IPS-15b (cell line): ENCODE measurements around the gene METTL8.
"Not testable (repeated sequence)": the region's sequence is repeated elsewhere in the genome, so short reads cannot be mapped to it uniquely, and the experiment has no call there.

Experiments
- H3K27me3 ChIP-seq: one replicate; pipeline ENCODE4 v1.6.1; 2013; ENCODE audit warnings: low read length; ENCODE audit not compliant: control insufficient read depth, insufficient read depth
- H3K36me3 ChIP-seq: one replicate; pipeline ENCODE4 v1.6.1; 2013; ENCODE audit warnings: low read length; ENCODE audit not compliant: control insufficient read depth, insufficient read depth
- H3K4me1 ChIP-seq: one replicate; pipeline ENCODE4 v1.6.1; 2013; ENCODE audit warnings: mild to moderate bottlenecking, low read length; ENCODE audit not compliant: control insufficient read depth, insufficient read depth
- H3K4me3 ChIP-seq: one replicate; pipeline ENCODE4 v1.5.1; 2013; ENCODE audit warnings: low read depth, low read length
- H3K9ac ChIP-seq: one replicate; pipeline ENCODE4 v1.6.1; 2013; ENCODE audit warnings: low read depth, mild to moderate bottlenecking, low read length
- H3K9me3 ChIP-seq: one replicate; pipeline ENCODE4 v1.6.1; 2013; ENCODE audit warnings: mild to moderate bottlenecking, low read length; ENCODE audit not compliant: control insufficient read depth, insufficient read depth

Gene METTL8

GRCh38 chr2:171451074-171451473 lies 17.3 kb upstream of the METTL8 start:
- Histone ChIP-seq H3K4me1 (no peaks in the 10 kb centered on the region), H3K27me3 (no peaks in the 10 kb centered on the region), H3K36me3 (peaks cover 12% of the 10 kb centered on the region), H3K4me3 (no peak overlapping the region), H3K9ac (no peak overlapping the region), H3K9me3 (no peaks in the 10 kb centered on the region)

GRCh38 chr2:171447675-171448074 lies 13.9 kb upstream of the METTL8 start:
- Histone ChIP-seq H3K4me3 (no peak overlapping the region), H3K9me3 (no peaks in the 10 kb centered on the region), H3K27me3 (no peaks in the 10 kb centered on the region), H3K4me1 (no peaks in the 10 kb centered on the region), H3K9ac (no peak overlapping the region), H3K36me3 (peaks cover 12% of the 10 kb centered on the region)

GRCh38 chr2:171441470-171441869 lies 7.7 kb upstream of the METTL8 start:
- Histone ChIP-seq H3K27me3 (no peaks in the 10 kb centered on the region), H3K4me3 (no peak overlapping the region), H3K36me3 (no peaks in the 10 kb centered on the region), H3K9me3 (no peaks in the 10 kb centered on the region), H3K9ac (no peak overlapping the region), H3K4me1 (no peaks in the 10 kb centered on the region)

- H3K9ac ChIP-seq, result no peak overlapping the region
- H3K36me3 ChIP-seq, result peaks cover 3% of the 10 kb centered on the region
- H3K4me1 ChIP-seq, result peaks cover 17% of the 10 kb centered on the region
- no peak overlapping the region for H3K4me3 ChIP-seq
- no peaks in the 10 kb centered on the region for H3K27me3 ChIP-seq
- no peaks in the 10 kb centered on the region for H3K9me3 ChIP-seq
Measured at GRCh38 chr2:171436307-171436706, 2.5 kb upstream of the METTL8 start.

- Histone ChIP-seq H3K27me3 (no peaks in the 10 kb centered on the region), H3K9me3 (no peaks in the 10 kb centered on the region), H3K9ac (peak within 1 kb of the TSS; percentile 85), H3K36me3 (peaks cover 3% of the 10 kb centered on the region), H3K4me3 (peak within 1 kb of the TSS; percentile 92), H3K4me1 (peaks cover 22% of the 10 kb centered on the region)
Measured at GRCh38 chr2:171434013-171434989, 511 bp upstream of the METTL8 start, which contains the start of gene DCAF17. Gene DCAF17, plus strand, starts transcription at chr2:171434226. Its CDS starts 352 bp downstream, at chr2:171434578.

- H3K9me3 ChIP-seq, result no peaks in the 10 kb centered on the region
- H3K36me3 ChIP-seq, result peaks cover 3% of the 10 kb centered on the region
- peak overlapping the region; percentile 92 for H3K4me3 ChIP-seq
- H3K4me1 ChIP-seq, result peaks cover 22% of the 10 kb centered on the region
- H3K9ac ChIP-seq, result peak overlapping the region; percentile 85
- H3K27me3 ChIP-seq, result no peaks in the 10 kb centered on the region
Measured at GRCh38 chr2:171432969-171433762, 624 bp downstream of the METTL8 start.

- Histone ChIP-seq H3K4me3 (peak overlapping the region; percentile 92), H3K36me3 (peaks cover 3% of the 10 kb centered on the region)
Measured at GRCh38 chr2:171432206-171432968, 1.4 kb downstream of the METTL8 start.

GRCh38 chr2:171431677-171432167 lies 2.1 kb downstream of the METTL8 start:
- H3K9ac ChIP-seq, result peak overlapping the region; percentile 51
- no peaks in the 10 kb centered on the region for H3K27me3 ChIP-seq
- H3K4me3 ChIP-seq, result peak overlapping the region; percentile 24
- H3K4me1 ChIP-seq, result peaks cover 22% of the 10 kb centered on the region
- peaks cover 3% of the 10 kb centered on the region for H3K36me3 ChIP-seq
- no peaks in the 10 kb centered on the region for H3K9me3 ChIP-seq

More at GRCh38 chr2:171432206-171432968, 1.4 kb downstream of the METTL8 start:
- Histone ChIP-seq H3K27me3 (no peaks in the 10 kb centered on the region), H3K4me1 (peaks cover 22% of the 10 kb centered on the region), H3K9me3 (no peaks in the 10 kb centered on the region), H3K9ac (peak overlapping the region; percentile 85)

- Histone ChIP-seq H3K4me3 (peak overlapping the region; percentile 24), H3K9ac (no peak overlapping the region), H3K4me1 (peaks cover 22% of the 10 kb centered on the region), H3K36me3 (no peaks in the 10 kb centered on the region), H3K27me3 (no peaks in the 10 kb centered on the region), H3K9me3 (no peaks in the 10 kb centered on the region)
Measured at GRCh38 chr2:171430516-171431410, 3.0 kb downstream of the METTL8 start.

- peaks cover 17% of the 10 kb centered on the region for H3K9me3 ChIP-seq
- not testable (repeated sequence) for H3K4me1 ChIP-seq, H3K27me3 ChIP-seq, H3K9ac ChIP-seq, H3K4me3 ChIP-seq, H3K36me3 ChIP-seq
Measured at GRCh38 chr2:171422710-171423495, 10.9 kb downstream of the METTL8 start.
